HepG2 (cell line): ENCODE results near the gene PDZK1. TPM values are rescaled to one million over a fixed set of nuclear protein-coding genes. Genes with fewer than 3 reads are reported as not detected.

ENCODE experiments used
- ATAC-seq: fragments of 200-7000 bp; cut with Tn5 transposase; 3 replicates; pipeline ENCODE4 v1.9.1; 2020; ENCODE audit warnings: mild to moderate bottlenecking, moderate library complexity
- BruUV-seq: library from RNA; stranded (reverse); fragments of 400-500 nt; replicated peaks from 2 replicates; lab custom pipeline; 2021; lab: Mats Ljungman, UMichigan
- CTCF ChIA-PET: fragments of 300-600 bp; formaldehyde crosslinking; extraction: SDS; loops from one replicate; lab custom pipeline; 2021; ENCODE audit warnings: low total read pairs, inconsistent platforms, low intra/inter-chr PET ratio; lab: Yijun Ruan, JAX
- POLR2A ChIA-PET: fragments of 350-600 bp; sonication (Branson Sonifier 250); formaldehyde crosslinking; loops from one replicate; lab custom pipeline; 2020; ENCODE audit warnings: antibody characterized with exemption, inconsistent platforms; lab: Yijun Ruan, JAX
- DNase-seq: peaks from one replicate; pipeline ENCODE4 v3.0.0-alpha.2; 2015; ENCODE audit warnings: low spot score
- FAIRE-seq: peaks from 3 replicates; lab custom pipeline; 2011; peaks lifted over from hg19 to GRCh38; lab: Jason Lieb, UNC
- H2AFZ ChIP-seq: one replicate; pipeline ENCODE4 v1.6.1; 2011; ENCODE audit warnings: low read length, inconsistent platforms
- H3K27ac ChIP-seq: fragments of 300-600 bp; 3 replicates; pipeline ENCODE4 v1.8.0; 2011; ENCODE audit warnings: mixed run types, mild to moderate bottlenecking, mixed read lengths, low read length, inconsistent platforms; ENCODE audit not compliant: insufficient read depth; ENCODE audit errors: extremely low read length
- H3K27me3 ChIP-seq, 2 experiments: fragments of 200-600 bp in 1 of 2; 2 replicates in 1 of 2; 3 replicates in 1 of 2; pipeline versions ENCODE4 v1.6.0 to v1.8.0; 2011; ENCODE audit warnings: low read length in 2 of 2, mild to moderate bottlenecking in 2 of 2, moderate library complexity in 2 of 2, inconsistent platforms in 1 of 2; ENCODE audit not compliant: insufficient read depth in 2 of 2, control insufficient read depth in 1 of 2
- H3K36me3 ChIP-seq, 2 experiments: fragments of 200-600 bp in 1 of 2; replicated peaks in 1 of 2; 2 replicates in 1 of 2; 3 replicates in 1 of 2; pipeline versions ENCODE4 v1.5.1 to v1.8.0; 2011; ENCODE audit warnings: low read length in 2 of 2, inconsistent platforms in 1 of 2; ENCODE audit not compliant: insufficient read depth in 2 of 2, control insufficient read depth in 1 of 2
- H3K4me1 ChIP-seq: 2 replicates; pipeline ENCODE4 v1.5.1; 2012; ENCODE audit warnings: low read length, inconsistent platforms; ENCODE audit not compliant: insufficient read depth
- H3K4me2 ChIP-seq: 2 replicates; pipeline ENCODE4 v1.6.0; 2011; ENCODE audit warnings: low read depth, low read length, inconsistent platforms
- H3K4me3 ChIP-seq, 3 experiments: fragments of 200-600 bp in 1 of 3; sonication (generic), shearing (Covaris generic) in 1 of 3; replicated peaks in 1 of 3; 2 replicates each; pipeline ENCODE4 v1.5.1; 2011 to 2016; ENCODE audit warnings: low read length in 3 of 3, inconsistent platforms in 2 of 3, low read depth in 2 of 3, mild to moderate bottlenecking in 2 of 3, control low read depth in 1 of 3, mixed read lengths in 1 of 3; ENCODE audit not compliant: insufficient read depth in 1 of 3
- H3K79me2 ChIP-seq: one replicate; pipeline ENCODE4 v1.6.1; 2011; ENCODE audit warnings: low read length, inconsistent platforms; ENCODE audit not compliant: insufficient read depth
- H3K9ac ChIP-seq: 2 replicates; pipeline ENCODE4 v1.6.0; 2011; ENCODE audit warnings: mild to moderate bottlenecking, low read depth, low read length, inconsistent platforms; ENCODE audit not compliant: insufficient read depth
- H3K9me3 ChIP-seq: 2 replicates; pipeline ENCODE4 v1.5.1; 2012; ENCODE audit warnings: mild to moderate bottlenecking, low read length
- H4K20me1 ChIP-seq: 2 replicates; pipeline ENCODE4 v1.6.0; 2011; ENCODE audit warnings: inconsistent platforms, mild to moderate bottlenecking, low read length, moderate library complexity; ENCODE audit not compliant: insufficient read depth
- FOXA3 ChIP-seq: IDR thresholded peaks from 2 replicates; pipeline ENCODE4 v1.6.1; 2016; ENCODE audit warnings: missing genetic modification reagents, missing compliant biosample characterization
- GATAD2A ChIP-seq: IDR thresholded peaks from 2 replicates; pipeline ENCODE4 v1.6.1; 2016
- HNF4A ChIP-seq: sonication (generic); formaldehyde crosslinking; IDR thresholded peaks from 2 replicates; pipeline ENCODE4 v1.4.0; 2020; ENCODE audit warnings: missing genetic modification reagents
- KAT7 ChIP-seq: IDR thresholded peaks from 2 replicates; pipeline ENCODE4 v1.6.1; 2018; ENCODE audit warnings: borderline replicate concordance, missing compliant biosample characterization
- MAFF ChIP-seq: IDR thresholded peaks from 2 replicates; pipeline ENCODE4 v1.6.1; 2011; ENCODE audit warnings: low read depth, low read length, improper control_type of control experiment
- MAFK ChIP-seq, 2 experiments: IDR thresholded peaks in 1 of 2; conservative IDR thresholded peaks in 1 of 2; 2 replicates each; pipeline ENCODE4 v1.6.1; 2011; ENCODE audit warnings: improper control_type of control experiment in 2 of 2, low read length in 2 of 2
- POLR2A ChIP-seq, 2 experiments: IDR thresholded peaks; 2 replicates each; pipeline ENCODE4 v1.6.1; 2011; ENCODE audit warnings: low read depth in 2 of 2, low read length in 2 of 2, mild to moderate bottlenecking in 1 of 2, moderate library complexity in 1 of 2; ENCODE audit not compliant: insufficient read depth in 1 of 2
- RARG ChIP-seq: sonication (generic); formaldehyde crosslinking; IDR thresholded peaks from 2 replicates; pipeline ENCODE4 v1.4.0; 2020; ENCODE audit warnings: low read depth, mild to moderate bottlenecking, missing genetic modification reagents
- RCOR2 ChIP-seq: IDR thresholded peaks from 2 replicates; pipeline ENCODE4 v1.6.1; 2016; ENCODE audit warnings: missing biosample characterization, missing genetic modification reagents
- SNAPC2 ChIP-seq: sonication (generic); formaldehyde crosslinking; IDR thresholded peaks from 2 replicates; pipeline ENCODE4 v1.8.1; 2022; ENCODE audit warnings: mild to moderate bottlenecking, missing genetic modification reagents
- STAG1 ChIP-seq: sonication (generic); formaldehyde crosslinking; IDR thresholded peaks from 2 replicates; pipeline ENCODE4 v1.4.0; 2020; ENCODE audit warnings: missing genetic modification reagents
- SYNCRIP ChIP-seq: fragments of 200-400 bp; formaldehyde crosslinking; IDR thresholded peaks from 2 replicates; pipeline ENCODE4 v1.6.1; 2018; ENCODE audit warnings: mild to moderate bottlenecking, low read depth, low read length; ENCODE audit not compliant: insufficient read depth
- ZKSCAN8 ChIP-seq: IDR thresholded peaks from 2 replicates; pipeline ENCODE4 v1.6.1; 2016; ENCODE audit warnings: borderline replicate concordance, missing genetic modification reagents, missing compliant biosample characterization
- ZNF670 ChIP-seq: sonication (generic); formaldehyde crosslinking; IDR thresholded peaks from 2 replicates; pipeline ENCODE4 v1.8.0; 2022; ENCODE audit warnings: mild to moderate bottlenecking, missing genetic modification reagents, borderline replicate concordance
- WGBS: methylation state at CpG from one replicate; pipeline ENCODE4 v1.1.6; 2017; ENCODE audit warnings: low lambda C conversion rate; 5-methylcytosine and 5-hydroxymethylcytosine counted together
- in situ Hi-C: cut with HindIII; loops from 2 replicates; pipeline ENCODE4 v1.10.0; 2017; ENCODE audit warnings: low pct_unique_long_range_greater_than_20kb; ENCODE audit not compliant: extremely low pct_ligation_motif_present
- intact Hi-C: fragments of 100-400 bp; cut with micrococcal nuclease; formaldehyde crosslinking; loops from one replicate; pipeline ENCODE4 v1.10.0; 2022; ENCODE audit not compliant: unreplicated experiment
- polyA plus RNA-seq, 8 experiments: library from polyadenylated mRNA; depleted of rRNA in 3 of 8; stranded (reverse) in 7 of 8; unstranded in 1 of 8; fragments of >200 nt; fragmentation: Illumina TruSeq in 4 of 8; extraction: Trizol in 4 of 8; gene quantifications; 2 replicates each; pipeline versions ENCODE4 v1.2.1 to v1.2.3, GENCODE V29; 2011 to 2016; ENCODE audit warnings: low read depth in 4 of 8, missing spikeins in 1 of 8, mixed read lengths in 1 of 8; ENCODE audit not compliant: insufficient read depth in 1 of 8
- total RNA-seq, 5 experiments: library from RNA; depleted of rRNA; stranded (reverse); fragments of >200 nt; fragmentation: Illumina TruSeq; extraction: Trizol; gene quantifications; 2 replicates each; pipeline ENCODE4 v1.2.3, GENCODE V29; 2016; ENCODE audit warnings: low read depth in 1 of 5
- TF ChIP-seq, protein P1 (sequence below): sonication (generic); formaldehyde crosslinking; IDR thresholded peaks from 2 replicates; pipeline ENCODE4 v1.5.0; 2020; ENCODE audit warnings: mild to moderate bottlenecking, missing genetic modification reagents, borderline replicate concordance

PDZK1 gene
- total and polyA plus RNA-seq, 2 of the 13 experiments (the other 11 are each of a cell fraction or from before 2014, with no cell fraction given), result 16.2 to 46.4 TPM

DNA sequence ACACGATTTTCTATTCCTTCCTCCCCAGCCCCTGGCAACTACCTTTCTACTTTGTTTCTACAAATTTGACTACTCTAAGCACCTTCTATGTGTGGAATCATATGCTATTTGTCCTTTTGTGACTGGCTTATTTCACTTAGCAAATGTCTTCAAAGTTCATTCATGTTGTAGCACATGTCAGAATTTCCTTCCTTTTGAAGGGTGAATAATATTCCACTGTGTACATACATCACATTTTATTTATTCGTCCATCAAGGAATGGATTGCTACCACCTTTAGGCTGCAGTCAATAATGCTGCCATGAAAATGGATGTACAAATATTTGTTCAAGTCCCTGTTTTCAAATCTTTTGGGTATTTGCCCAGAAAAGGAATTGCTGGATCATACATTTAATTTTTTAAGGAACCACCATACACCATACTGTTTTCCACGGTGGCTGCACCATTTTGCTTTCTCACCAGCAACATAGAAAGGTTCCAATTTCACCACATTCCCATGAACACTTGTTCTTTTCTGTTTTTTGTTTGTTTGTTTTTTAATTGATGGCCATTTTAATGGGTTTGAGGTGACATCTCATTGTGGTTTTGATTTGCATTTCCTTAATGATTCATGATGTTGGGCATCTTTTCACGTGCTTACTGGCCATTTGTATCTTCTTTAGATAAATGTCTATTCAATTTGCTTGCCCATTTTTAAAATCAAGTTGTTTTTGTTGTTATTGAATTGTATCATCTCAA is 3.3 kb upstream of the PDZK1 start:
- DNase-seq, result no peak
- 55% methylated on average over 4 of the region's 4 CpGs for WGBS

More for the DNA sequence above, 3.3 kb upstream of the PDZK1 start:
- H3K27ac ChIP-seq, result peak overlapping the region; percentile 75
- in situ Hi-C loops (no loop called here), intact Hi-C loops (no loop called here)
- H3K36me3 ChIP-seq, result no peaks in the 10 kb centered on the region
- no peaks in the 10 kb centered on the region for H3K27me3 ChIP-seq
- ChIA-PET POLR2A (interaction anchor here (0.7 to 4.3 kb wide), 6 partner anchors 8 to 254 kb away, joined by 3 to 45 read pairs (median 6); partner anchors contain the start of genes ANKRD34A, POLR3C, POLR3GL and RNF115), CTCF (no interaction called here)
- no peak for ATAC-seq
- H3K4me2 ChIP-seq, result peak overlapping the region; percentile 69
- no peak for TF ChIP-seq ZNF670
- TF ChIP-seq ZKSCAN8 (CRISPR knock-in tag), result 0 out of 2 replicates have a peak, but pooled peaks have one; percentile 9
- TF ChIP-seq SYNCRIP, result no peak
- TF ChIP-seq STAG1 (CRISPR knock-in tag), result no peak
- TF ChIP-seq KAT7 (CRISPR knock-in tag), result no peak
- TF ChIP-seq SNAPC2 (CRISPR knock-in tag), result no peak
- 0 out of 2 replicates have a peak, but pooled peaks have one; percentile 15 for TF ChIP-seq HNF4A (CRISPR knock-in tag)
- TF ChIP-seq GATAD2A (CRISPR knock-in tag), result 0 out of 2 replicates have a peak, but pooled peaks have one; percentile 22
- TF ChIP-seq, protein P1, sequence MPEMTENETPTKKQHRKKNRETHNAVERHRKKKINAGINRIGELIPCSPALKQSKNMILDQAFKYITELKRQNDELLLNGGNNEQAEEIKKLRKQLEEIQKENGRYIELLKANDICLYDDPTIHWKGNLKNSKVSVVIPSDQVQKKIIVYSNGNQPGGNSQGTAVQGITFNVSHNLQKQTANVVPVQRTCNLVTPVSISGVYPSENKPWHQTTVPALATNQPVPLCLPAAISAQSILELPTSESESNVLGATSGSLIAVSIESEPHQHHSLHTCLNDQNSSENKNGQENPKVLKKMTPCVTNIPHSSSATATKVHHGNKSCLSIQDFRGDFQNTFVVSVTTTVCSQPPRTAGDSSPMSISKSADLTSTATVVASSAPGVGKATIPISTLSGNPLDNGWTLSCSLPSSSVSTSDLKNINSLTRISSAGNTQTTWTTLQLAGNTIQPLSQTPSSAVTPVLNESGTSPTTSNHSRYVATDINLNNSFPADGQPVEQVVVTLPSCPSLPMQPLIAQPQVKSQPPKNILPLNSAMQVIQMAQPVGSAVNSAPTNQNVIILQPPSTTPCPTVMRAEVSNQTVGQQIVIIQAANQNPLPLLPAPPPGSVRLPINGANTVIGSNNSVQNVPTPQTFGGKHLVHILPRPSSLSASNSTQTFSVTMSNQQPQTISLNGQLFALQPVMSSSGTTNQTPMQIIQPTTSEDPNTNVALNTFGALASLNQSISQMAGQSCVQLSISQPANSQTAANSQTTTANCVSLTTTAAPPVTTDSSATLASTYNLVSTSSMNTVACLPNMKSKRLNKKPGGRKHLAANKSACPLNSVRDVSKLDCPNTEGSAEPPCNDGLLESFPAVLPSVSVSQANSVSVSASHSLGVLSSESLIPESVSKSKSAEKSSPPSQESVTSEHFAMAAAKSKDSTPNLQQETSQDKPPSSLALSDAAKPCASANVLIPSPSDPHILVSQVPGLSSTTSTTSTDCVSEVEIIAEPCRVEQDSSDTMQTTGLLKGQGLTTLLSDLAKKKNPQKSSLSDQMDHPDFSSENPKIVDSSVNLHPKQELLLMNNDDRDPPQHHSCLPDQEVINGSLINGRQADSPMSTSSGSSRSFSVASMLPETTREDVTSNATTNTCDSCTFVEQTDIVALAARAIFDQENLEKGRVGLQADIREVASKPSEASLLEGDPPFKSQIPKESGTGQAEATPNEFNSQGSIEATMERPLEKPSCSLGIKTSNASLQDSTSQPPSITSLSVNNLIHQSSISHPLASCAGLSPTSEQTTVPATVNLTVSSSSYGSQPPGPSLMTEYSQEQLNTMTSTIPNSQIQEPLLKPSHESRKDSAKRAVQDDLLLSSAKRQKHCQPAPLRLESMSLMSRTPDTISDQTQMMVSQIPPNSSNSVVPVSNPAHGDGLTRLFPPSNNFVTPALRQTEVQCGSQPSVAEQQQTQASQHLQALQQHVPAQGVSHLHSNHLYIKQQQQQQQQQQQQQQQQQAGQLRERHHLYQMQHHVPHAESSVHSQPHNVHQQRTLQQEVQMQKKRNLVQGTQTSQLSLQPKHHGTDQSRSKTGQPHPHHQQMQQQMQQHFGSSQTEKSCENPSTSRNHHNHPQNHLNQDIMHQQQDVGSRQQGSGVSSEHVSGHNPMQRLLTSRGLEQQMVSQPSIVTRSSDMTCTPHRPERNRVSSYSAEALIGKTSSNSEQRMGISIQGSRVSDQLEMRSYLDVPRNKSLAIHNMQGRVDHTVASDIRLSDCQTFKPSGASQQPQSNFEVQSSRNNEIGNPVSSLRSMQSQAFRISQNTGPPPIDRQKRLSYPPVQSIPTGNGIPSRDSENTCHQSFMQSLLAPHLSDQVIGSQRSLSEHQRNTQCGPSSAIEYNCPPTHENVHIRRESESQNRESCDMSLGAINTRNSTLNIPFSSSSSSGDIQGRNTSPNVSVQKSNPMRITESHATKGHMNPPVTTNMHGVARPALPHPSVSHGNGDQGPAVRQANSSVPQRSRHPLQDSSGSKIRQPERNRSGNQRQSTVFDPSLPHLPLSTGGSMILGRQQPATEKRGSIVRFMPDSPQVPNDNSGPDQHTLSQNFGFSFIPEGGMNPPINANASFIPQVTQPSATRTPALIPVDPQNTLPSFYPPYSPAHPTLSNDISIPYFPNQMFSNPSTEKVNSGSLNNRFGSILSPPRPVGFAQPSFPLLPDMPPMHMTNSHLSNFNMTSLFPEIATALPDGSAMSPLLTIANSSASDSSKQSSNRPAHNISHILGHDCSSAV, result no peak
- peak; percentile 63 for TF ChIP-seq RCOR2
- no peak for TF ChIP-seq POLR2A (IDR thresholded peaks at IDR 0.05; ENCODE audit: insufficient read depth in 1 of 2, low read depth in 2 of 2, low read length in 2 of 2)
- 0 out of 2 replicates have a peak, but pooled peaks have one; percentile 10 for TF ChIP-seq FOXA3 (CRISPR knock-in tag)
- TF ChIP-seq RARG (CRISPR knock-in tag), result no peak
- TF ChIP-seq MAFF, result no peak
- TF ChIP-seq MAFK (conservative IDR thresholded peaks at IDR 0.05 in 1 of 2, IDR thresholded peaks at IDR 0.05 in 1 of 2; ENCODE audit: low read length in 2 of 2), result no peak
- H3K9me3 ChIP-seq, result no peaks in the 10 kb centered on the region
- no peak for FAIRE-seq
- no peak overlapping the region for H3K4me3 ChIP-seq
- H4K20me1 ChIP-seq, result no peaks in the 10 kb centered on the region
- no peak overlapping the region for H3K9ac ChIP-seq
- peaks cover 7% of the 10 kb centered on the region for H3K79me2 ChIP-seq
- no peak overlapping the region for H2AFZ ChIP-seq
- H3K4me1 ChIP-seq, result peaks cover 98% of the 10 kb centered on the region
- BruUV-seq, result no TSS peak
